Measurements from ENCODE around the gene PRDM16.

The PRDM16 gene

GRCh38 chr1:3180915-3181314 lies 111.9 kb downstream of the PRDM16 start:
- no peak for DNase-seq
- no peak for ATAC-seq (ENCODE audit: insufficient read depth, low read depth)

GRCh38 chr1:3181956-3182355 lies 113.0 kb downstream of the PRDM16 start:
- H3K4me1 ChIP-seq (ENCODE audit: insufficient read depth, low read length): no peaks in the 10 kb centered on the region
- H3K27ac ChIP-seq (ENCODE audit: low read length): no peak overlapping the region
- no peaks in the 10 kb centered on the region; the same call in 1 of the 2 replicates for H4K20me1 ChIP-seq (ENCODE audit: insufficient read depth, low read length)
- H3K4me2 ChIP-seq (ENCODE audit: insufficient read depth, low read length): no peak overlapping the region
- H2AFZ ChIP-seq (ENCODE audit: low read depth, low read length): no peak overlapping the region
- DNase-seq (no peak), ATAC-seq (ENCODE audit: insufficient read depth, low read depth) (no peak)
- H3K27me3 ChIP-seq (ENCODE audit: insufficient read depth, low read length, poor library complexity): no peaks in the 10 kb centered on the region
- peaks cover 16% of the 10 kb centered on the region for H3K9me3 ChIP-seq (ENCODE audit: insufficient read depth, low read length, severe bottlenecking)
- TF ChIP-seq EZH2 (IDR thresholded peaks at IDR 0.05; ENCODE audit: borderline replicate concordance, low read depth, low read length, severe bottlenecking): no peak
- no peak for TF ChIP-seq CTCF (IDR thresholded peaks at IDR 0.05; ENCODE audit: borderline replicate concordance, extremely low read depth, low read length, poor library complexity, severe bottlenecking)
- no peaks in the 10 kb centered on the region for H3K36me3 ChIP-seq (ENCODE audit: insufficient read depth, low read length)
- no peak overlapping the region for H3K4me3 ChIP-seq (ENCODE audit: low read depth in 1 of 2, low read length in 2 of 2)
- H3K9ac ChIP-seq (ENCODE audit: low read depth, low read length): no peak overlapping the region
- H3K79me2 ChIP-seq (ENCODE audit: insufficient read depth, low read length): no peaks in the 10 kb centered on the region

More at GRCh38 chr1:3180915-3181314, 111.9 kb downstream of the PRDM16 start:
- Histone ChIP-seq H3K9ac (ENCODE audit: low read depth, low read length) (no peak overlapping the region), H3K4me2 (ENCODE audit: insufficient read depth, low read length) (no peak overlapping the region), H3K4me3 (ENCODE audit: low read depth in 1 of 2, low read length in 2 of 2) (no peak overlapping the region), H4K20me1 (ENCODE audit: insufficient read depth, low read length) (no peaks in the 10 kb centered on the region; the same call in 1 of the 2 replicates), H3K4me1 (ENCODE audit: insufficient read depth, low read length) (no peaks in the 10 kb centered on the region), H2AFZ (ENCODE audit: low read depth, low read length) (no peak overlapping the region), H3K27me3 (ENCODE audit: insufficient read depth, low read length, poor library complexity) (no peaks in the 10 kb centered on the region), H3K79me2 (ENCODE audit: insufficient read depth, low read length) (no peaks in the 10 kb centered on the region), H3K36me3 (ENCODE audit: insufficient read depth, low read length) (no peaks in the 10 kb centered on the region), H3K9me3 (ENCODE audit: insufficient read depth, low read length, severe bottlenecking) (peaks cover 16% of the 10 kb centered on the region), H3K27ac (ENCODE audit: low read length) (no peak overlapping the region)
- TF ChIP-seq EZH2 (IDR thresholded peaks at IDR 0.05; ENCODE audit: borderline replicate concordance, low read depth, low read length, severe bottlenecking): no peak
- TF ChIP-seq CTCF (IDR thresholded peaks at IDR 0.05; ENCODE audit: borderline replicate concordance, extremely low read depth, low read length, poor library complexity, severe bottlenecking): no peak

- Histone ChIP-seq H3K27ac (ENCODE audit: low read length) (no peak overlapping the region), H3K9me3 (ENCODE audit: insufficient read depth, low read length, severe bottlenecking) (peaks cover 16% of the 10 kb centered on the region)
- no peak for ATAC-seq (ENCODE audit: insufficient read depth, low read depth)
Observed at GRCh38 chr1:3183411-3183810, 114.4 kb downstream of the PRDM16 start.

More at GRCh38 chr1:3183411-3183810, 114.4 kb downstream of the PRDM16 start:
- H3K27me3 ChIP-seq (ENCODE audit: insufficient read depth, low read length, poor library complexity): no peaks in the 10 kb centered on the region
- H4K20me1 ChIP-seq (ENCODE audit: insufficient read depth, low read length): no peaks in the 10 kb centered on the region; the same call in 1 of the 2 replicates
- no peak overlapping the region for H2AFZ ChIP-seq (ENCODE audit: low read depth, low read length)
- DNase-seq: no peak
- no peaks in the 10 kb centered on the region for H3K36me3 ChIP-seq (ENCODE audit: insufficient read depth, low read length)
- no peak overlapping the region for H3K4me2 ChIP-seq (ENCODE audit: insufficient read depth, low read length)
- no peak overlapping the region for H3K4me3 ChIP-seq (ENCODE audit: low read depth in 1 of 2, low read length in 2 of 2)
- no peaks in the 10 kb centered on the region for H3K79me2 ChIP-seq (ENCODE audit: insufficient read depth, low read length)
- no peaks in the 10 kb centered on the region for H3K4me1 ChIP-seq (ENCODE audit: insufficient read depth, low read length)
- H3K9ac ChIP-seq (ENCODE audit: low read depth, low read length): no peak overlapping the region
- TF ChIP-seq CTCF (IDR thresholded peaks at IDR 0.05; ENCODE audit: borderline replicate concordance, extremely low read depth, low read length, poor library complexity, severe bottlenecking) (no peak), EZH2 (IDR thresholded peaks at IDR 0.05; ENCODE audit: borderline replicate concordance, low read depth, low read length, severe bottlenecking) (no peak)
